DND-41 (cell line): ENCODE results near the gene DYNLT3.

Source experiments
- ATAC-seq: fragments of 200-7000 bp; cut with Tn5 transposase; 3 replicates; pipeline ENCODE4 v1.9.1; 2021; ENCODE audit warnings: low read depth; ENCODE audit not compliant: insufficient read depth
- DNase-seq: peaks from one replicate; pipeline ENCODE4 v3.0.0-alpha.2; 2020
- H2AFZ ChIP-seq: 2 replicates; pipeline ENCODE4 v1.6.0; 2012; ENCODE audit warnings: low read depth, low read length
- H3K27ac ChIP-seq: 2 replicates; pipeline ENCODE4 v1.5.1; 2012; ENCODE audit warnings: low read length, inconsistent platforms
- H3K27me3 ChIP-seq: fragments of 200-600 bp; sonication (generic); 2 replicates; pipeline ENCODE4 v1.6.0; 2012; ENCODE audit warnings: low read length, mild to moderate bottlenecking, inconsistent platforms; ENCODE audit not compliant: insufficient read depth, poor library complexity
- H3K36me3 ChIP-seq: 2 replicates; pipeline ENCODE4 v1.5.1; 2012; ENCODE audit warnings: low read length, inconsistent platforms; ENCODE audit not compliant: insufficient read depth
- H3K4me1 ChIP-seq: 2 replicates; pipeline ENCODE4 v1.5.1; 2012; ENCODE audit warnings: mild to moderate bottlenecking, low read length; ENCODE audit not compliant: insufficient read depth
- H3K4me2 ChIP-seq: 2 replicates; pipeline ENCODE4 v1.6.0; 2012; ENCODE audit warnings: mild to moderate bottlenecking, moderate library complexity, low read length, inconsistent platforms; ENCODE audit not compliant: insufficient read depth
- H3K4me3 ChIP-seq, 2 experiments: fragments of 200-600 bp in 1 of 2; shearing (Covaris generic) in 1 of 2; 2 replicates each; pipeline ENCODE4 v1.5.1; 2012 to 2016; ENCODE audit warnings: inconsistent platforms in 2 of 2, low read length in 2 of 2, mild to moderate bottlenecking in 2 of 2, low read depth in 1 of 2, moderate library complexity in 1 of 2
- H3K79me2 ChIP-seq: 2 replicates; pipeline ENCODE4 v1.6.0; 2012; ENCODE audit warnings: low read length, inconsistent platforms; ENCODE audit not compliant: insufficient read depth
- H3K9ac ChIP-seq: 2 replicates; pipeline ENCODE4 v1.6.0; 2012; ENCODE audit warnings: low read depth, mild to moderate bottlenecking, inconsistent platforms, low read length, moderate library complexity
- H3K9me3 ChIP-seq: 2 replicates; pipeline ENCODE4 v1.5.1; 2012; ENCODE audit warnings: low read length, moderate library complexity, mild to moderate bottlenecking, inconsistent platforms; ENCODE audit not compliant: insufficient read depth, severe bottlenecking
- H4K20me1 ChIP-seq: 2 replicates; pipeline ENCODE4 v1.6.0; 2012; ENCODE audit warnings: low read length; ENCODE audit not compliant: insufficient read depth
- EZH2 ChIP-seq: IDR thresholded peaks from 3 replicates; pipeline ENCODE4 v1.6.1; 2012; ENCODE audit warnings: borderline replicate concordance, low read depth, mild to moderate bottlenecking, moderate library complexity, low read length, inconsistent platforms; ENCODE audit not compliant: severe bottlenecking
- TF ChIP-seq, protein P1 (sequence below): IDR thresholded peaks from 2 replicates; pipeline ENCODE4 v1.5.1; 2012; ENCODE audit warnings: borderline replicate concordance, low read length, moderate library complexity, mild to moderate bottlenecking; ENCODE audit not compliant: poor library complexity, severe bottlenecking; ENCODE audit errors: extremely low read depth

The DYNLT3 gene

DNA sequence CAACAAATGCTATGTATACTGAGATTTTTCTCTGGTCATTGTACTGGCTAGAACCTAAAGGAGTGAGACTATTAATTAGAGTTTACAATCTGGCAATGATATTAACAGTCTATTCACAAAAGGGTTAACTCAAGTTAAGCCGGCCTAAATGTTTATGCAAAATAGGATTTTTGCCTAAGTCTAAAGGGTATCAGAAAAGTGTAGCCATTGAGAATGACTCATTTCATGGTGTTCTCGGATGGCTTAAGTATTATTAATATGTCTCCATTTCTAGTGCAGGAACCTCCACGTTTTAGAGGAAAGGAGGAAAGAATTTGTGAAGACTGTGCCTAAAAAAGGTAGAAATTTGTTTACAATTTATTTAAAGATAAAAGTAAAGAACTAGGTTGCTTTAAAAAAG lies 29.8 kb downstream of the DYNLT3 start:
- Histone ChIP-seq H3K27me3 (no peaks in the 10 kb centered on the region), H4K20me1 (no peaks in the 10 kb centered on the region), H3K9ac (peak overlapping the region; percentile 32; the same call in 1 of the 2 replicates), H3K36me3 (no peaks in the 10 kb centered on the region), H3K4me2 (no peak overlapping the region; the same call in 1 of the 2 replicates), H2AFZ (no peak overlapping the region), H3K27ac (peak overlapping the region; percentile 85), H3K79me2 (no peaks in the 10 kb centered on the region), H3K4me3 (no peak overlapping the region), H3K4me1 (peaks cover 74% of the 10 kb centered on the region), H3K9me3 (no peaks in the 10 kb centered on the region)
- DNase-seq (no peak), ATAC-seq (no peak)
- TF ChIP-seq, protein P1, sequence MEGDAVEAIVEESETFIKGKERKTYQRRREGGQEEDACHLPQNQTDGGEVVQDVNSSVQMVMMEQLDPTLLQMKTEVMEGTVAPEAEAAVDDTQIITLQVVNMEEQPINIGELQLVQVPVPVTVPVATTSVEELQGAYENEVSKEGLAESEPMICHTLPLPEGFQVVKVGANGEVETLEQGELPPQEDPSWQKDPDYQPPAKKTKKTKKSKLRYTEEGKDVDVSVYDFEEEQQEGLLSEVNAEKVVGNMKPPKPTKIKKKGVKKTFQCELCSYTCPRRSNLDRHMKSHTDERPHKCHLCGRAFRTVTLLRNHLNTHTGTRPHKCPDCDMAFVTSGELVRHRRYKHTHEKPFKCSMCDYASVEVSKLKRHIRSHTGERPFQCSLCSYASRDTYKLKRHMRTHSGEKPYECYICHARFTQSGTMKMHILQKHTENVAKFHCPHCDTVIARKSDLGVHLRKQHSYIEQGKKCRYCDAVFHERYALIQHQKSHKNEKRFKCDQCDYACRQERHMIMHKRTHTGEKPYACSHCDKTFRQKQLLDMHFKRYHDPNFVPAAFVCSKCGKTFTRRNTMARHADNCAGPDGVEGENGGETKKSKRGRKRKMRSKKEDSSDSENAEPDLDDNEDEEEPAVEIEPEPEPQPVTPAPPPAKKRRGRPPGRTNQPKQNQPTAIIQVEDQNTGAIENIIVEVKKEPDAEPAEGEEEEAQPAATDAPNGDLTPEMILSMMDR = no peak
- TF ChIP-seq EZH2 = no peak

DNA sequence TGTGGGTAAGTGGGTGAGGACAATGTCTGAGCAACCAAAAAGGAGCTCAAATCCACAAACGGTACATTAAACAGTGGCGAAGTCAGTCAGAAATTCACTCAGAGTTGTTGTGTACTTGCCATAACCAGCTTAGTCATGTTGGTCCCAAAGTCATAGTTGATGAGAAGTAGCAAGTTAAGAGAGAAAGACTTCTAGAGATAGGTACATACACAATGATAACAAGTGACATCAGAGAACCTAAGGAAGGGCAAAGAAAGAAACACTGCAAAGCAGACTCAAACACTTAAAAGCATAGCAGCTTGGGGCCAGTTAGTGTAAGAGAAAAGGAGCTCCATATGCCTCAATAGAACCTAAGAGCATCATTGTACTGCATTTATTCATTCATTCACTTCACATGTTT lies 30.2 kb downstream of the DYNLT3 start:
- no peaks in the 10 kb centered on the region for H3K36me3 ChIP-seq
- TF ChIP-seq, protein P1 = no peak
- DNase-seq (no peak), ATAC-seq (no peak)
- no peak overlapping the region; the same call in 1 of the 2 replicates for H3K4me2 ChIP-seq
- H3K27me3 ChIP-seq = no peaks in the 10 kb centered on the region
- peaks cover 75% of the 10 kb centered on the region for H3K4me1 ChIP-seq
- H3K9ac ChIP-seq = peak overlapping the region; percentile 32; the same call in 1 of the 2 replicates
- H4K20me1 ChIP-seq = no peaks in the 10 kb centered on the region
- peak overlapping the region; percentile 85 for H3K27ac ChIP-seq
- H3K4me3 ChIP-seq = no peak overlapping the region
- H3K9me3 ChIP-seq = no peaks in the 10 kb centered on the region
- no peak overlapping the region for H2AFZ ChIP-seq
- H3K79me2 ChIP-seq = no peaks in the 10 kb centered on the region

DNA sequence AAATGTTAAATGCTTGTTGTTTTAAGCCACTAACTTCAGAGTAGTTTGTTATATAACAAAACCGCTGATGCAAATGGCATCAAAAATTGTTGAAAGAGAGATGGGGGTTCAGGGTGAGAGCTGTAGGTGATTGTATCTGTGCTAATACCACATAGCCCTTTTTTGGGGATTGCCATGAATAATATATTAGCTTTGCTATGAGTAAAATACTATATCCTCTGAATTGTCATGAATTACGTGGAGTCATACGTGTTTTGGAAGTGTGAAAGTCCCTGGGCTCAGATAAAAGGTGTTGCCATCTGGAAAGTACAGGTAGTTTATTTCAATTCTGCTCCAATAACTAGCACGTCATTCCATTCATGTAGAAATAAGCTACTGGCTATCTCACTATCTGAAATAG lies 30.6 kb downstream of the DYNLT3 start:
- no peaks in the 10 kb centered on the region for H3K9me3 ChIP-seq
- TF ChIP-seq, protein P1 = no peak
- TF ChIP-seq EZH2 = no peak
- ATAC-seq (no peak), DNase-seq (no peak)
- H3K4me1 ChIP-seq = peaks cover 79% of the 10 kb centered on the region
- no peak overlapping the region for H3K4me3 ChIP-seq
- no peak overlapping the region for H3K9ac ChIP-seq
- no peak overlapping the region for H3K4me2 ChIP-seq
- H2AFZ ChIP-seq = no peak overlapping the region
- no peaks in the 10 kb centered on the region for H3K36me3 ChIP-seq
- no peaks in the 10 kb centered on the region for H3K79me2 ChIP-seq
- H4K20me1 ChIP-seq = no peaks in the 10 kb centered on the region
- no peaks in the 10 kb centered on the region for H3K27me3 ChIP-seq
- peak overlapping the region; percentile 85 for H3K27ac ChIP-seq

DNA sequence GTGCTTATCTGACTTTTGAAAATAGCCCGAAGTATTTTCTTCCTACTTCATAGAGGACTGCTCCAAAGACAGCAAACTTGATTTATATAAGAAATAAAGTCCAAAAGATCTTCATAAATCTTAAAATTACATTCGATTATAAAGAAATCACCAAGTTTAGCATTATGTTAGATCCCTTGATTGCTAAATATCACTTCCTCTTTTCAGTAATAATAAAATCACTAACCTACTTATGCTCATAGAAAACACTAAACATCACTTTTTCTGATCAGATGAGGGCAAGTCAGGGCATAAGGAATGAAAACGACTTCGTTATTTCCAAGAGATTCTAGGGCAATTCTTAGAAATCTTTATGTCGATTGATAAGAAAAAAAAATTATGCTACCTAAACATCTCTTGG lies 32.0 kb downstream of the DYNLT3 start:
- H3K9me3 ChIP-seq = no peaks in the 10 kb centered on the region
- peaks cover 83% of the 10 kb centered on the region for H3K4me1 ChIP-seq
- H3K4me3 ChIP-seq = no peak overlapping the region
- no peak overlapping the region for H3K9ac ChIP-seq
- DNase-seq (no peak), ATAC-seq (no peak)
- H3K27me3 ChIP-seq = no peaks in the 10 kb centered on the region
- no peaks in the 10 kb centered on the region for H3K79me2 ChIP-seq
- no peak overlapping the region for H3K4me2 ChIP-seq
- no peaks in the 10 kb centered on the region for H4K20me1 ChIP-seq
- H3K27ac ChIP-seq = peak overlapping the region; percentile 47
- no peak for TF ChIP-seq EZH2
- TF ChIP-seq, protein P1 = no peak
- no peak overlapping the region for H2AFZ ChIP-seq
- no peaks in the 10 kb centered on the region for H3K36me3 ChIP-seq
